Neural cell (in vitro differentiated cells): ENCODE data around the gene GSC. TPM values are rescaled to one million over a fixed set of nuclear protein-coding genes. Genes with fewer than 3 reads are reported as not detected.

ENCODE experiments used
- H2AFZ ChIP-seq: fragments of 200-600, 300-800 bp; sonication (generic), shearing (Covaris generic); 2 replicates; pipeline ENCODE4 v1.6.0; 2014; ENCODE audit warnings: low read depth, mild to moderate bottlenecking, antibody characterized with exemption, low read length, moderate library complexity
- H3F3A ChIP-seq: fragments of 200-600 bp; shearing (Covaris generic); 2 replicates; pipeline ENCODE4 v1.6.1; 2016; ENCODE audit warnings: mild to moderate bottlenecking, moderate library complexity, mixed read lengths, antibody characterized with exemption, low read length; ENCODE audit not compliant: insufficient read depth, poor library complexity, severe bottlenecking
- H3K27ac ChIP-seq: fragments of 200-600, 300-800 bp; sonication (generic), shearing (Covaris generic); 2 replicates; pipeline ENCODE4 v1.5.1; 2014; ENCODE audit warnings: mild to moderate bottlenecking, low read length, moderate library complexity
- H3K27me3 ChIP-seq: fragments of 300-800, 200-600 bp; sonication (generic), shearing (Covaris generic); 2 replicates; pipeline ENCODE4 v1.6.0; 2014; ENCODE audit warnings: mild to moderate bottlenecking, low read depth, low read length, moderate library complexity; ENCODE audit not compliant: insufficient read depth
- H3K36me3 ChIP-seq: fragments of 300-800, 200-600 bp; sonication (generic), shearing (Covaris generic); 2 replicates; pipeline ENCODE4 v1.5.1; 2014; ENCODE audit warnings: mild to moderate bottlenecking, antibody characterized with exemption, low read length, moderate library complexity; ENCODE audit not compliant: insufficient read depth
- H3K4me2 ChIP-seq: fragments of 300-800, 200-600 bp; sonication (generic), shearing (Covaris generic); 2 replicates; pipeline ENCODE4 v1.6.0; 2014; ENCODE audit warnings: mild to moderate bottlenecking, low read length
- H3K4me3 ChIP-seq: fragments of 300-800, 200-600 bp; sonication (generic), shearing (Covaris generic); 2 replicates; pipeline ENCODE4 v1.5.1; 2014; ENCODE audit warnings: mild to moderate bottlenecking, low read length, moderate library complexity
- H3K79me2 ChIP-seq: fragments of 200-600 bp; shearing (Covaris generic); replicated peaks from 2 replicates; pipeline ENCODE4 v1.6.0; 2014; ENCODE audit warnings: mild to moderate bottlenecking, low read length, moderate library complexity; ENCODE audit not compliant: insufficient read depth
- H3K9ac ChIP-seq: fragments of 300-800, 200-600 bp; sonication (generic), shearing (Covaris generic); 2 replicates; pipeline ENCODE4 v1.6.1; 2016; ENCODE audit warnings: mild to moderate bottlenecking, low read length, mixed read lengths
- H3K9me2 ChIP-seq: fragments of 200-600 bp; shearing (Covaris generic); 2 replicates; pipeline ENCODE4 v1.6.1; 2016; ENCODE audit warnings: mild to moderate bottlenecking, low read length, mixed read lengths; ENCODE audit not compliant: insufficient read depth
- H3K9me3 ChIP-seq: fragments of 200-600, 300-800 bp; sonication (generic), shearing (Covaris generic); 2 replicates; pipeline ENCODE4 v1.6.1; 2016; ENCODE audit warnings: mild to moderate bottlenecking, mixed run types, low read length, moderate library complexity, mixed read lengths
- H4K20me1 ChIP-seq: fragments of 200-600 bp; shearing (Covaris generic); 2 replicates; pipeline ENCODE4 v1.6.1; 2016; ENCODE audit warnings: mild to moderate bottlenecking, mixed run types; ENCODE audit not compliant: insufficient read depth
- EP300 ChIP-seq: fragments of 450-650 bp; conservative IDR thresholded peaks from 2 replicates; pipeline ENCODE4 v1.6.1; 2014; ENCODE audit warnings: antibody characterized with exemption, mild to moderate bottlenecking, moderate library complexity; ENCODE audit not compliant: poor library complexity, severe bottlenecking
- EZH2 ChIP-seq: fragments of 200-600, 300-800 bp; shearing (Covaris generic), sonication (generic); IDR thresholded peaks from 2 replicates; pipeline ENCODE4 v1.6.1; 2014; ENCODE audit warnings: antibody characterized with exemption, low read length, borderline replicate concordance, mild to moderate bottlenecking; ENCODE audit not compliant: insufficient read depth, poor library complexity, severe bottlenecking
- MXI1 ChIP-seq: fragments of 450-650 bp; conservative IDR thresholded peaks from 2 replicates; pipeline ENCODE4 v1.6.1; 2014; ENCODE audit warnings: antibody characterized with exemption, mild to moderate bottlenecking; ENCODE audit not compliant: poor library complexity, severe bottlenecking
- POLR2AphosphoS5 ChIP-seq: IDR thresholded peaks from 2 replicates; pipeline ENCODE4 v1.6.1; 2012
- RAD21 ChIP-seq: fragments of 450-650 bp; conservative IDR thresholded peaks from 2 replicates; pipeline ENCODE4 v1.6.1; 2014; ENCODE audit warnings: antibody characterized with exemption, mild to moderate bottlenecking, moderate library complexity
- SMC3 ChIP-seq: fragments of 450-650 bp; conservative IDR thresholded peaks from 2 replicates; pipeline ENCODE4 v1.6.1; 2014; ENCODE audit warnings: antibody characterized with exemption, mild to moderate bottlenecking, moderate library complexity; ENCODE audit not compliant: poor library complexity
- TAF1 ChIP-seq: IDR thresholded peaks from 2 replicates; pipeline ENCODE4 v1.6.1; 2012; ENCODE audit warnings: low read depth
- polyA plus RNA-seq: library from polyadenylated mRNA; depleted of rRNA; stranded (reverse); fragments of >200 nt; gene quantifications from 2 replicates; pipeline ENCODE4 v1.2.3, GENCODE V29; 2014
- TF ChIP-seq, protein P1 (sequence below): IDR thresholded peaks from 2 replicates; pipeline ENCODE4 v1.6.1; 2012; ENCODE audit warnings: borderline replicate concordance
- TF ChIP-seq, protein P2 (sequence below): fragments of 450-650 bp; IDR thresholded peaks from 2 replicates; pipeline ENCODE4 v1.5.1; 2014; ENCODE audit warnings: antibody characterized with exemption, mild to moderate bottlenecking, moderate library complexity; ENCODE audit not compliant: poor library complexity, severe bottlenecking

The GSC gene
- polyA plus RNA-seq, 1 donor from 2014 or later: 0.45 TPM

DNA sequence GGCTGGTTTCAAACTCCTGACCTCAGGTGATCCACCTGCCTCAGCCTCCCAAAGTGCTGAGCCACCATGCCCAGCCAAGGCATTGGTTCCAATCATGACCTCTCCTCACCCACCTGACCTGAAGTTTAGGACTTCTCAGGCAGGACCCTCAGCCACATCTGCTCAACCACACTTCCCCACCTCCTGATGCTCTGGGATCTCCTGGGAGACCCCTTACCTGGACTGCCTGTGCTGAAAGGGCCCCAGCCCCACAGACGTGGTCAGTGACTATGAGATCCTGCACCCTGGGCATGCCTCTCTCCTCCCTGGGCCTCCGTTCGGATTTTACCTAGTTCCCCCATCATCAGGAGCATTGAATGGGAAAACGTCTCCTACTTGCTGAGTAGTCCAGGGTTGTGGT is 18.0 kb downstream of the GSC start:
- H3K79me2 ChIP-seq: no peaks in the 10 kb centered on the region
- TF ChIP-seq, protein P1, sequence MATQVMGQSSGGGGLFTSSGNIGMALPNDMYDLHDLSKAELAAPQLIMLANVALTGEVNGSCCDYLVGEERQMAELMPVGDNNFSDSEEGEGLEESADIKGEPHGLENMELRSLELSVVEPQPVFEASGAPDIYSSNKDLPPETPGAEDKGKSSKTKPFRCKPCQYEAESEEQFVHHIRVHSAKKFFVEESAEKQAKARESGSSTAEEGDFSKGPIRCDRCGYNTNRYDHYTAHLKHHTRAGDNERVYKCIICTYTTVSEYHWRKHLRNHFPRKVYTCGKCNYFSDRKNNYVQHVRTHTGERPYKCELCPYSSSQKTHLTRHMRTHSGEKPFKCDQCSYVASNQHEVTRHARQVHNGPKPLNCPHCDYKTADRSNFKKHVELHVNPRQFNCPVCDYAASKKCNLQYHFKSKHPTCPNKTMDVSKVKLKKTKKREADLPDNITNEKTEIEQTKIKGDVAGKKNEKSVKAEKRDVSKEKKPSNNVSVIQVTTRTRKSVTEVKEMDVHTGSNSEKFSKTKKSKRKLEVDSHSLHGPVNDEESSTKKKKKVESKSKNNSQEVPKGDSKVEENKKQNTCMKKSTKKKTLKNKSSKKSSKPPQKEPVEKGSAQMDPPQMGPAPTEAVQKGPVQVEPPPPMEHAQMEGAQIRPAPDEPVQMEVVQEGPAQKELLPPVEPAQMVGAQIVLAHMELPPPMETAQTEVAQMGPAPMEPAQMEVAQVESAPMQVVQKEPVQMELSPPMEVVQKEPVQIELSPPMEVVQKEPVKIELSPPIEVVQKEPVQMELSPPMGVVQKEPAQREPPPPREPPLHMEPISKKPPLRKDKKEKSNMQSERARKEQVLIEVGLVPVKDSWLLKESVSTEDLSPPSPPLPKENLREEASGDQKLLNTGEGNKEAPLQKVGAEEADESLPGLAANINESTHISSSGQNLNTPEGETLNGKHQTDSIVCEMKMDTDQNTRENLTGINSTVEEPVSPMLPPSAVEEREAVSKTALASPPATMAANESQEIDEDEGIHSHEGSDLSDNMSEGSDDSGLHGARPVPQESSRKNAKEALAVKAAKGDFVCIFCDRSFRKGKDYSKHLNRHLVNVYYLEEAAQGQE: no peak
- TF ChIP-seq TAF1 (no peak), EP300 (no peak), SMC3 (no peak), POLR2AphosphoS5 (no peak)

DNA sequence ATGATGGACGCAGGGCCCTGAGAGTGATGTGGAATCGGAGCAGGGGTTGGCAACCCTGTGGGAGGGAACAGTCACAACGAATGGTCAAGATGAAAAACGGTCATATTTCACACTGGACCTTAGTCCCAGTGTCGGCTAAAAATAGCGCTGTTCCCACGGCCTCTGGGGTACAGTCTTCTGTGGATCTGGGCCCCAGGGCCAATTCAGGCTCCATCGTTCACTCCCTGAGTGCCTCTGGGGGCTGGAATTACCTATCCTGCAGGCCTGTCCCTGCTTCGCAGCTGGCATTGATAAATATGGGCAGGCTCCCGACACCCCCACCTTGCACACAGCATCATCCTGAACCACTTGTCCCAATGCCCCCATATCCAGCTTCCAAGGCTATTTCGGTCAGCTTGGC is 18.6 kb downstream of the GSC start:
- Histone ChIP-seq H3K79me2 (no peaks in the 10 kb centered on the region), H3K27me3 (no peaks in the 10 kb centered on the region), H3K4me2 (no peak overlapping the region), H3K9me3 (no peaks in the 10 kb centered on the region), H4K20me1 (no peaks in the 10 kb centered on the region), H3K9ac (no peak overlapping the region), H3K9me2 (no peaks in the 10 kb centered on the region), H3K36me3 (no peaks in the 10 kb centered on the region), H3K27ac (no peak overlapping the region), H2AFZ (no peak overlapping the region), H3F3A (no peaks in the 10 kb centered on the region), H3K4me3 (no peak overlapping the region)
- TF ChIP-seq POLR2AphosphoS5: no peak
- TF ChIP-seq MXI1: no peak
- TF ChIP-seq, protein P1: no peak
- no peak for TF ChIP-seq RAD21
- TF ChIP-seq, protein P2, sequence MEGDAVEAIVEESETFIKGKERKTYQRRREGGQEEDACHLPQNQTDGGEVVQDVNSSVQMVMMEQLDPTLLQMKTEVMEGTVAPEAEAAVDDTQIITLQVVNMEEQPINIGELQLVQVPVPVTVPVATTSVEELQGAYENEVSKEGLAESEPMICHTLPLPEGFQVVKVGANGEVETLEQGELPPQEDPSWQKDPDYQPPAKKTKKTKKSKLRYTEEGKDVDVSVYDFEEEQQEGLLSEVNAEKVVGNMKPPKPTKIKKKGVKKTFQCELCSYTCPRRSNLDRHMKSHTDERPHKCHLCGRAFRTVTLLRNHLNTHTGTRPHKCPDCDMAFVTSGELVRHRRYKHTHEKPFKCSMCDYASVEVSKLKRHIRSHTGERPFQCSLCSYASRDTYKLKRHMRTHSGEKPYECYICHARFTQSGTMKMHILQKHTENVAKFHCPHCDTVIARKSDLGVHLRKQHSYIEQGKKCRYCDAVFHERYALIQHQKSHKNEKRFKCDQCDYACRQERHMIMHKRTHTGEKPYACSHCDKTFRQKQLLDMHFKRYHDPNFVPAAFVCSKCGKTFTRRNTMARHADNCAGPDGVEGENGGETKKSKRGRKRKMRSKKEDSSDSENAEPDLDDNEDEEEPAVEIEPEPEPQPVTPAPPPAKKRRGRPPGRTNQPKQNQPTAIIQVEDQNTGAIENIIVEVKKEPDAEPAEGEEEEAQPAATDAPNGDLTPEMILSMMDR: no peak
- no peak for TF ChIP-seq SMC3
- no peak for TF ChIP-seq EP300
- TF ChIP-seq EZH2: no peak
- TF ChIP-seq TAF1: no peak

More for the DNA sequence above, 18.0 kb downstream of the GSC start:
- Histone ChIP-seq H3K4me3 (no peak overlapping the region), H4K20me1 (no peaks in the 10 kb centered on the region), H3K27me3 (no peaks in the 10 kb centered on the region), H3K27ac (no peak overlapping the region), H3K9ac (no peak overlapping the region), H3K9me2 (no peaks in the 10 kb centered on the region), H3K9me3 (no peaks in the 10 kb centered on the region), H3F3A (no peaks in the 10 kb centered on the region), H3K36me3 (no peaks in the 10 kb centered on the region), H2AFZ (no peak overlapping the region), H3K4me2 (no peak overlapping the region)
